Pancreas (tissue), 10 donors: ENCODE data around the gene MYO1A. TPM values are rescaled to one million over a fixed set of nuclear protein-coding genes. Genes with fewer than 3 reads are reported as not detected.

Experiments
- ATAC-seq, 4 donors: fragments of 200-7000 bp; cut with Tn5 transposase; one replicate each; pipeline versions ENCODE4 v1.8.0 to v1.9.1; 2020; ENCODE audit warnings: mild to moderate bottlenecking in 4 of 4, moderate library complexity in 4 of 4
- DNase-seq, 6 donors: peaks; one replicate each; pipeline ENCODE4 v3.0.0-alpha.2; 2020
- FAIRE-seq: peaks from 2 replicates; lab custom pipeline; 2012; peaks lifted over from hg19 to GRCh38; lab: Jason Lieb, UNC
- H3K27ac ChIP-seq, 4 donors: fragments of 200-600 bp; sonication (generic); 1 replicate in 3 of 4; 2 replicates in 1 of 4; pipeline versions ENCODE4 v1.5.0 to v1.8.0; 2020
- H3K27me3 ChIP-seq, 4 donors: fragments of 200-600 bp; one replicate each; pipeline ENCODE4 v1.8.0; 2021
- H3K36me3 ChIP-seq, 3 donors: fragments of 200-600 bp; sonication (generic) in 1 of 3; one replicate each; pipeline versions ENCODE4 v1.5.0 to v1.8.0; 2020 to 2021
- H3K4me1 ChIP-seq, 3 donors: fragments of 200-600 bp; one replicate each; pipeline ENCODE4 v1.8.0; 2021
- H3K4me3 ChIP-seq, 4 donors: fragments of 200-600 bp; sonication (generic) in 2 of 4; one replicate each; pipeline versions ENCODE4 v1.5.0 to v1.8.0; 2020 to 2021
- H3K9me3 ChIP-seq, 4 donors: fragments of 200-600 bp; one replicate each; pipeline ENCODE4 v1.8.0; 2021
- whole genome bisulfite sequencing, 2 donors: extraction: QIAGEN DNeasy Blood & Tissue Kit; methylation state at CpG; one replicate each; pipeline ENCODE4 v1.1.7; 2013; 5-methylcytosine and 5-hydroxymethylcytosine counted together
- intact Hi-C, 3 donors: fragments of 100-400 bp; cut with DNase I; formaldehyde crosslinking; loops; one replicate each; pipeline versions ENCODE4 v1.11.1 to v1.14.2; 2022
- polyA plus RNA-seq, 2 donors: library from polyadenylated mRNA; stranded (reverse); fragments of 200-250 nt; gene quantifications; one replicate each; pipeline ENCODE4 v1.2.3, GENCODE V29; 2013
- total RNA-seq, 6 donors: library from RNA; stranded (reverse); fragmentation: NEBNext Ultra II Directional in 4 of 6; extraction: Animal tissue kit (Norgen Biotek cat#: 25700) in 4 of 6; gene quantifications; one replicate each; pipeline versions ENCODE4 v1.2.1 to v1.2.4, GENCODE V29; 2021 to 2023
- TF ChIP-seq, protein P1 (sequence below), 4 donors: fragments of 200-600 bp; sonication (generic) in 3 of 4; IDR thresholded peaks; one replicate each; pipeline versions ENCODE4 v1.5.0 to v1.8.0; 2021; ENCODE audit warnings: antibody characterized with exemption in 4 of 4
- donor health status: healthy with polysubstance abuse.
- donor health status: DM: no; HTN: no; CAD: no; lungs with moderate emphysema.
- donor health status: DM: no; HTN: no; CAD: no.
- donor health status: control.
- donor health status: control.
- donor health status: Bipolar disorder and iron deficiency.
- donor health status: DM: yes; HTN: yes; CAD: no.
- donor health status: DM: no; HTN: no; CAD: no.
- donor health status: DM: no; HTN: no; CAD: no.
- donor health status: DM: yes; HTN: yes; CAD: no.

MYO1A gene
- total and polyA plus RNA-seq, 8 donors, result 0.15 to 0.65 (median 0.47) TPM; not detected in 1

DNA sequence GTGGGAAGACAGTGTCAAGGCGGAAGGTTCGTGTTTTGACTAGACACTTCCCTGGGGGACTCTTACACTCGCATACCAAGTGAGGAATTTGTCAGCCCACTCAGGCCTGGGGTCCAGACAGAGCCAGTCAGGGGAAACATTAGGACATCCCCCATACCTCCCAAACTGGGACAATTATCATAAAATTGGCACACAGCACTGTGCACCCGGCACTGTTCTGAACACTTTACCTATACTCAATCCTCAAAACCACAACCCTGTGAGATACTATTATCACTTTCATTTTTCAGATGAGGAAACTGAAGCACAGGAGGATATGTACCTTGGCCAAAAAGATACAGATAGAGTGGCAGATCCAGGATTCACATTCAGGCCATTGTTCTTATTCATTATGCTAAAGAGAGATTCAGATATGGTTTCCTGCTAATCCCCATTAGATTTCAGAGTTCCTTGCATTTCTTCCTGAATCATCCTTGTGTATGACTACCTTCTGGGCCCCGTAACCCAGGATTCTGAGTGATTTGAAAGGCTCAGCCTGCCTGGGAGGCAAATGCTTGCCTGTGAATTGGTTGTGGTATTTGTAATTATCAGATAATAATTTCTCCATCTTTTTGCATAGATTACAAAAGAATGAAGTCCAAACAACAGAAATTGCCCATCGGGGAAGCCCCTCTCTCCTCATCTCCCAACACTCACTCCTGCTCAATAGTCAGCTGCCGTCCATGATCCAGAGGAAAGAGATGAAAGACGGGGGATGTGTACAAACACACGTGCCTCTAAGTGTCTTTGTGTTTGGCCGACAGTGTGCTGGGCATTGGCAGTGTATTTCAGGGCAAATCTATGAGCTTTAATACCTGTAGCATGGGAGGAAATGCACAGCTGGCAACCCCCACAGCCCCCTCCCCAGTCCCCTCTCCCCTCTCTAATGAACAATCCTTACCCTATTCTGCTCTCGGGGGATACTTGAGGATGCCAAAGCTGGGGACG, 38.2 kb downstream of the MYO1A start:
- 45 to 49% methylated on average over 12 of the region's 12 CpGs for WGBS, 2 donors
- intact Hi-C loops, result no loop called here

GRCh38 chr12:57010627-57011247, 39.2 kb downstream of the MYO1A start:
- TF ChIP-seq, protein P1, sequence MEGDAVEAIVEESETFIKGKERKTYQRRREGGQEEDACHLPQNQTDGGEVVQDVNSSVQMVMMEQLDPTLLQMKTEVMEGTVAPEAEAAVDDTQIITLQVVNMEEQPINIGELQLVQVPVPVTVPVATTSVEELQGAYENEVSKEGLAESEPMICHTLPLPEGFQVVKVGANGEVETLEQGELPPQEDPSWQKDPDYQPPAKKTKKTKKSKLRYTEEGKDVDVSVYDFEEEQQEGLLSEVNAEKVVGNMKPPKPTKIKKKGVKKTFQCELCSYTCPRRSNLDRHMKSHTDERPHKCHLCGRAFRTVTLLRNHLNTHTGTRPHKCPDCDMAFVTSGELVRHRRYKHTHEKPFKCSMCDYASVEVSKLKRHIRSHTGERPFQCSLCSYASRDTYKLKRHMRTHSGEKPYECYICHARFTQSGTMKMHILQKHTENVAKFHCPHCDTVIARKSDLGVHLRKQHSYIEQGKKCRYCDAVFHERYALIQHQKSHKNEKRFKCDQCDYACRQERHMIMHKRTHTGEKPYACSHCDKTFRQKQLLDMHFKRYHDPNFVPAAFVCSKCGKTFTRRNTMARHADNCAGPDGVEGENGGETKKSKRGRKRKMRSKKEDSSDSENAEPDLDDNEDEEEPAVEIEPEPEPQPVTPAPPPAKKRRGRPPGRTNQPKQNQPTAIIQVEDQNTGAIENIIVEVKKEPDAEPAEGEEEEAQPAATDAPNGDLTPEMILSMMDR (IDR thresholded peaks at IDR 0.05), result no peak
- Histone ChIP-seq H3K4me3 (no peak overlapping the region), H3K36me3 (no peaks in the 10 kb centered on the region), H3K9me3 (no peaks in the 10 kb centered on the region), H3K27me3 (no peaks in the 10 kb centered on the region), H3K27ac (no peak overlapping the region), H3K4me1 (no peaks in the 10 kb centered on the region)
- ATAC-seq, result no peak
- intact Hi-C loops, result no loop called here
- FAIRE-seq, result no peak
- 76 to 83% methylated on average over 4 of the region's 4 CpGs for WGBS, 2 donors
- DNase-seq, result no peak

More for the DNA sequence above, 38.2 kb downstream of the MYO1A start:
- no peaks in the 10 kb centered on the region for H3K4me1 ChIP-seq
- H3K36me3 ChIP-seq, result no peaks in the 10 kb centered on the region
- H3K4me3 ChIP-seq, result no peak overlapping the region
- ATAC-seq (no peak), DNase-seq (no peak), FAIRE-seq (no peak)
- TF ChIP-seq, protein P1 (IDR thresholded peaks at IDR 0.05), result no peak
- H3K27me3 ChIP-seq, result no peaks in the 10 kb centered on the region
- no peak overlapping the region for H3K27ac ChIP-seq
- no peaks in the 10 kb centered on the region for H3K9me3 ChIP-seq

DNA sequence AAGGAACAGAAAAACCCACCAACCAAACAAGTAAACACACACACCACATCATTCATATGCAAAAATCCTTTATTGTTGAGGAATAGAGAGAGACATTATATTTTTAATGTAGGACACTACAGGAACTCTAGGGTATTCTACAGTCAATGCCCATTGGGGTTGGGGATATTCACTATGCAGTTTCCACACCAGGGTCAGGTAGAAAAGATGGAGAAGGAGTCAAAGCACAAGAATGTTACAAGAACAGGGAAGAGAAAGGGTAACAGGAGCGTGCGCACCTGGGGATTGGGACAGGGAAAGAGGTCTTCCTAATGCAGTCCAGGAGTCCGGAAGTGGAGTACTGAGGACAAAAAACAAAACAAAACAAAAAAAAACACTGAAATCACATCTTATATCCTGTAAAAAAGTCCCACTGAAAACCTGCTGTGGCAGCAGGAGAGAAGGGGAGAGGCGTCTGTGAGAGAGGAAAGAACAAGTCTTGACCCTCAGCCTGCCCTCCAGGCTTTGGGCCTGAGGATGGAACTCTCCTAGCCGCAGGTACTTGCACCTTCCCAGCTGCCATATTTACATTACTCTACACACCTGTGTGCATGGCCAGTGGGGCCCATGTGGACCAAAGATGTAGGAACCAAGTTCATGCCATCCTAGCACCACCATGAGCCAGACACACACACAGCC, 39.8 kb downstream of the MYO1A start:
- no peak overlapping the region for H3K4me3 ChIP-seq
- 69 to 85% methylated on average over 5 of the region's 5 CpGs for WGBS, 2 donors
- no peak overlapping the region for H3K27ac ChIP-seq
- no peak for FAIRE-seq
- H3K4me1 ChIP-seq, result no peaks in the 10 kb centered on the region
- H3K36me3 ChIP-seq, result no peaks in the 10 kb centered on the region
- H3K27me3 ChIP-seq, result no peaks in the 10 kb centered on the region
- no peak for ATAC-seq
- no peak for DNase-seq
- no peaks in the 10 kb centered on the region for H3K9me3 ChIP-seq
- TF ChIP-seq, protein P1 (IDR thresholded peaks at IDR 0.05), result no peak
- intact Hi-C loops, result no loop called here

DNA sequence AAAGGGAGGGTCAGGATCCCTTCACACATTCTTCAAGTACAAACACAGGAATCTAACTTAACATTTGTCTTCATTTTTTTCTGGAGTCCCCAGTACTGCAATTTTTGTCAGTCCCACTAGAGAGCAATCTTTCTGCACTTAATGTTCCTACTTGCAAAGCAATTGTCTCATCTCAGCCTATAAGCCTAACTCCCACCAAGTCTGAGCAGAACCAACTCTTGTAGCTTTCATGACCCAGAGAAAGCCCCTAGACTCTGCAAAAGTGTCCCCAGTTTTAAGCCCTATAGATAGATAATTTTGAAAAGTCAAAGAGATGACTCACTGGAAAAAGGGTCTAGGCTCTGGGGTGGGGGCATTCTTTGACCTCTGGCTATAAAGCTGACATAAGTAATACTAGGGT, 41.8 kb downstream of the MYO1A start:
- H3K27ac ChIP-seq, result no peak overlapping the region
- H3K9me3 ChIP-seq, result no peaks in the 10 kb centered on the region
- FAIRE-seq (no peak), ATAC-seq (peak in 2 of 4 donors; percentile 42 to 55), DNase-seq (no peak)
- H3K27me3 ChIP-seq, result no peaks in the 10 kb centered on the region
- H3K4me3 ChIP-seq, result no peak overlapping the region
- H3K4me1 ChIP-seq, result no peaks in the 10 kb centered on the region
- intact Hi-C loops, result no loop called here
- TF ChIP-seq, protein P1 (IDR thresholded peaks at IDR 0.05), result no peak
- H3K36me3 ChIP-seq, result peaks cover 0 to 13% (median 2%) of the 10 kb centered on the region in 3 donors
